Measurements from ENCODE around the gene HERC6.

GRCh38 chr4:88350786-88351185, 27.9 kb upstream of the HERC6 start:
- TF ChIP-seq CTCF (IDR thresholded peaks at IDR 0.05) (no peak), POLR2A (IDR thresholded peaks at IDR 0.05) (no peak)
